Mesothelial cell of epicardium (in vitro differentiated cells): Measurements from ENCODE around the gene ARR3. TPM values are rescaled to one million over a fixed set of nuclear protein-coding genes. Genes with fewer than 3 reads are reported as not detected.
"Not testable (repeated sequence)": the region's sequence is repeated elsewhere in the genome, so short reads cannot be mapped to it uniquely, and the experiment has no call there.

Experiments used
- DNase-seq, 2 experiments: peaks; one replicate each; pipeline ENCODE4 v3.0.0; 2021; ENCODE audit warnings: low spot score in 2 of 2; ENCODE audit not compliant: unreplicated experiment in 2 of 2
- H3K27ac Mint-ChIP-seq: 2 replicates; pipeline ENCODE4 v1.8.0; 2021; ENCODE audit warnings: mixed read lengths
- H3K27me3 Mint-ChIP-seq: 2 replicates; pipeline ENCODE4 v1.8.0; 2021; ENCODE audit warnings: low read depth, mixed read lengths
- H3K36me3 Mint-ChIP-seq: 2 replicates; pipeline ENCODE4 v1.8.0; 2021; ENCODE audit warnings: mixed read lengths
- H3K4me1 Mint-ChIP-seq: 2 replicates; pipeline ENCODE4 v1.8.0; 2021; ENCODE audit warnings: mixed read lengths
- H3K4me3 Mint-ChIP-seq: 2 replicates; pipeline ENCODE4 v1.8.0; 2021; ENCODE audit warnings: mild to moderate bottlenecking, moderate library complexity, mixed read lengths
- H3K9me3 Mint-ChIP-seq: 2 replicates; pipeline ENCODE4 v1.8.0; 2021; ENCODE audit warnings: mixed read lengths
- CTCF ChIP-seq: fragments of 200-600 bp; sonication (generic); IDR thresholded peaks from one replicate; pipeline ENCODE4 v1.5.0; 2021; ENCODE audit warnings: antibody characterized with exemption; ENCODE audit not compliant: unreplicated experiment
- total RNA-seq: library from RNA; stranded (reverse); gene quantifications from 3 replicates; pipeline ENCODE4 v1.2.1, GENCODE V29; 2021

Gene ARR3
- total RNA-seq, 1 donor from 2014 or later = not detected

- Mint-ChIP-seq H3K27ac (no peak within 1 kb of the TSS), H3K27me3 (peaks cover 14% of the 10 kb centered on the region), H3K9me3 (peaks cover 11% of the 10 kb centered on the region), H3K36me3 (no peaks in the 10 kb centered on the region), H3K4me1 (no peaks in the 10 kb centered on the region), H3K4me3 (no peak within 1 kb of the TSS)
- DNase-seq = no peak
- no peak for TF ChIP-seq CTCF
Observed at GRCh38 chrX:70234355-70234754, 33.8 kb upstream of the ARR3 start, which contains the start of gene AWAT1. AWAT1 (plus strand) TSS chrX:70234655; CDS start chrX:70234696, 41 bp downstream.

GRCh38 chrX:70240751-70241150 is 27.4 kb upstream of the ARR3 start:
- Mint-ChIP-seq H3K9me3 (peaks cover 11% of the 10 kb centered on the region), H3K36me3 (no peaks in the 10 kb centered on the region), H3K27ac (no peak overlapping the region), H3K4me1 (no peaks in the 10 kb centered on the region), H3K27me3 (peaks cover 6% of the 10 kb centered on the region), H3K4me3 (no peak overlapping the region)
- TF ChIP-seq CTCF = no peak
- no peak for DNase-seq

- Mint-ChIP-seq H3K36me3 (no peaks in the 10 kb centered on the region), H3K4me3 (no peak overlapping the region), H3K27ac (no peak overlapping the region), H3K4me1 (no peaks in the 10 kb centered on the region), H3K27me3 (peaks cover 4% of the 10 kb centered on the region), H3K9me3 (peaks cover 11% of the 10 kb centered on the region)
- TF ChIP-seq CTCF = no peak
- DNase-seq = no peak
Observed at GRCh38 chrX:70241501-70241900, 26.6 kb upstream of the ARR3 start.

GRCh38 chrX:70243601-70244000 is 24.5 kb upstream of the ARR3 start:
- not testable (repeated sequence) for H3K4me3 Mint-ChIP-seq, H3K27ac Mint-ChIP-seq, H3K4me1 Mint-ChIP-seq, H3K36me3 Mint-ChIP-seq, H3K27me3 Mint-ChIP-seq, DNase-seq, H3K9me3 Mint-ChIP-seq

GRCh38 chrX:70244881-70245280 is 23.3 kb upstream of the ARR3 start:
- no peaks in the 10 kb centered on the region for H3K4me1 Mint-ChIP-seq
- TF ChIP-seq CTCF = no peak
- no peak for DNase-seq
- no peak overlapping the region for H3K27ac Mint-ChIP-seq
- H3K36me3 Mint-ChIP-seq = no peaks in the 10 kb centered on the region
- H3K9me3 Mint-ChIP-seq = peaks cover 9% of the 10 kb centered on the region
- H3K27me3 Mint-ChIP-seq = peaks cover 4% of the 10 kb centered on the region
- H3K4me3 Mint-ChIP-seq = no peak overlapping the region

- Mint-ChIP-seq H3K27ac (no peak overlapping the region), H3K4me3 (no peak overlapping the region), H3K27me3 (peaks cover 4% of the 10 kb centered on the region), H3K36me3 (no peaks in the 10 kb centered on the region), H3K4me1 (no peaks in the 10 kb centered on the region), H3K9me3 (peaks cover 17% of the 10 kb centered on the region)
- no peak for TF ChIP-seq CTCF
- no peak for DNase-seq
Observed at GRCh38 chrX:70247252-70247651, 20.9 kb upstream of the ARR3 start.
